ENCODE data around the gene SNRNP70. TPM values are rescaled to one million over a fixed set of nuclear protein-coding genes. Genes with fewer than 3 reads are reported as not detected.

SNRNP70 gene
- total RNA-seq, 1 donor from 2014 or later = 355 TPM

- peak overlapping the region; percentile 69 for H3K4me3 Mint-ChIP-seq (ENCODE audit: low read depth)
- no peaks in the 10 kb centered on the region for H3K4me1 Mint-ChIP-seq (ENCODE audit: low read depth)
- peaks cover 39% of the 10 kb centered on the region for H3K27me3 Mint-ChIP-seq
Measured at GRCh38 chr19:49127674-49128544, 42.7 kb downstream of the SNRNP70 start.

GRCh38 chr19:49128545-49129237, 43.4 kb downstream of the SNRNP70 start:
- H3K36me3 Mint-ChIP-seq (ENCODE audit: insufficient read depth) = no peaks in the 10 kb centered on the region
- H3K9me3 Mint-ChIP-seq (ENCODE audit: low read depth) = no peaks in the 10 kb centered on the region
- peaks cover 39% of the 10 kb centered on the region for H3K27me3 Mint-ChIP-seq
- no peak overlapping the region for H3K27ac Mint-ChIP-seq
- H3K4me3 Mint-ChIP-seq (ENCODE audit: low read depth) = no peak overlapping the region
- TF ChIP-seq CTCF (IDR thresholded peaks at IDR 0.05; ENCODE audit: unreplicated experiment) = no peak
- no peak for DNase-seq (ENCODE audit: low spot score, unreplicated experiment)
- no peaks in the 10 kb centered on the region for H3K4me1 Mint-ChIP-seq (ENCODE audit: low read depth)

More at GRCh38 chr19:49127674-49128544, 42.7 kb downstream of the SNRNP70 start:
- DNase-seq (ENCODE audit: low spot score, unreplicated experiment) = peak; percentile 84
- Mint-ChIP-seq H3K36me3 (ENCODE audit: insufficient read depth) (no peaks in the 10 kb centered on the region), H3K9me3 (ENCODE audit: low read depth) (no peaks in the 10 kb centered on the region), H3K27ac (no peak overlapping the region)
- TF ChIP-seq CTCF (IDR thresholded peaks at IDR 0.05; ENCODE audit: unreplicated experiment) = peak; percentile 10

- H3K27me3 Mint-ChIP-seq = peaks cover 41% of the 10 kb centered on the region
- no peaks in the 10 kb centered on the region for H3K36me3 Mint-ChIP-seq (ENCODE audit: insufficient read depth)
- no peak overlapping the region for H3K4me3 Mint-ChIP-seq (ENCODE audit: low read depth)
- no peaks in the 10 kb centered on the region for H3K4me1 Mint-ChIP-seq (ENCODE audit: low read depth)
- DNase-seq (ENCODE audit: low spot score, unreplicated experiment) = no peak
- no peak for TF ChIP-seq CTCF (IDR thresholded peaks at IDR 0.05; ENCODE audit: unreplicated experiment)
- no peak overlapping the region for H3K27ac Mint-ChIP-seq
- H3K9me3 Mint-ChIP-seq (ENCODE audit: low read depth) = no peaks in the 10 kb centered on the region
Measured at GRCh38 chr19:49129238-49129583, 44.0 kb downstream of the SNRNP70 start.

GRCh38 chr19:49130325-49130724, 45.1 kb downstream of the SNRNP70 start:
- no peak for TF ChIP-seq CTCF (IDR thresholded peaks at IDR 0.05; ENCODE audit: unreplicated experiment)
- no peak for DNase-seq (ENCODE audit: low spot score, unreplicated experiment)
- H3K27ac Mint-ChIP-seq = no peak overlapping the region

GRCh38 chr19:49132974-49133609, 47.8 kb downstream of the SNRNP70 start:
- H3K36me3 Mint-ChIP-seq (ENCODE audit: insufficient read depth) = peaks cover 2% of the 10 kb centered on the region
- H3K9me3 Mint-ChIP-seq (ENCODE audit: low read depth) = peaks cover 2% of the 10 kb centered on the region
- peak overlapping the region; percentile 24 for H3K4me3 Mint-ChIP-seq (ENCODE audit: low read depth)
- no peaks in the 10 kb centered on the region for H3K4me1 Mint-ChIP-seq (ENCODE audit: low read depth)
- TF ChIP-seq CTCF (IDR thresholded peaks at IDR 0.05; ENCODE audit: unreplicated experiment) = no peak
- H3K27me3 Mint-ChIP-seq = peaks cover 37% of the 10 kb centered on the region
- H3K27ac Mint-ChIP-seq = peak overlapping the region; percentile 20
- no peak for DNase-seq (ENCODE audit: low spot score, unreplicated experiment)

More at GRCh38 chr19:49130325-49130724, 45.1 kb downstream of the SNRNP70 start:
- Mint-ChIP-seq H3K4me1 (ENCODE audit: low read depth) (no peaks in the 10 kb centered on the region), H3K27me3 (peaks cover 34% of the 10 kb centered on the region), H3K36me3 (ENCODE audit: insufficient read depth) (no peaks in the 10 kb centered on the region), H3K9me3 (ENCODE audit: low read depth) (no peaks in the 10 kb centered on the region), H3K4me3 (ENCODE audit: low read depth) (no peak overlapping the region)
